NB4 (cell line): Measurements from ENCODE around the gene RTP3.
"Not testable (repeated sequence)": the region's sequence is repeated elsewhere in the genome, so short reads cannot be mapped to it uniquely, and the experiment has no call there.

Experiments
- DNase-seq: peaks from one replicate; pipeline ENCODE4 v3.0.0; 2010; ENCODE audit warnings: low read depth
- H3K4me3 ChIP-seq: one replicate; pipeline ENCODE4 v1.5.1; 2011; ENCODE audit warnings: mild to moderate bottlenecking, low read depth, low read length, moderate library complexity
- CTCF ChIP-seq: IDR thresholded peaks from one replicate; pipeline ENCODE4 v1.5.1; 2012; ENCODE audit warnings: low read depth, low read length
- MYC ChIP-seq: IDR thresholded peaks from 2 replicates; pipeline ENCODE4 v1.6.1; 2011; ENCODE audit warnings: low read depth, low read length
- POLR2A ChIP-seq: IDR thresholded peaks from 2 replicates; pipeline ENCODE4 v1.6.1; 2011; ENCODE audit warnings: mild to moderate bottlenecking; ENCODE audit not compliant: insufficient read length; ENCODE audit errors: extremely low read depth
- TF ChIP-seq, protein P1 (sequence below): IDR thresholded peaks from 2 replicates; pipeline ENCODE4 v1.6.1; 2011; ENCODE audit warnings: low read depth, low read length

RTP3 gene

GRCh38 chr3:46520531-46520930 lies 22.8 kb downstream of the RTP3 start:
- TF ChIP-seq MYC, result no peak
- no peak for TF ChIP-seq CTCF
- TF ChIP-seq, protein P1, sequence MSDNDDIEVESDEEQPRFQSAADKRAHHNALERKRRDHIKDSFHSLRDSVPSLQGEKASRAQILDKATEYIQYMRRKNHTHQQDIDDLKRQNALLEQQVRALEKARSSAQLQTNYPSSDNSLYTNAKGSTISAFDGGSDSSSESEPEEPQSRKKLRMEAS, result no peak
- TF ChIP-seq POLR2A, result no peak

DNA sequence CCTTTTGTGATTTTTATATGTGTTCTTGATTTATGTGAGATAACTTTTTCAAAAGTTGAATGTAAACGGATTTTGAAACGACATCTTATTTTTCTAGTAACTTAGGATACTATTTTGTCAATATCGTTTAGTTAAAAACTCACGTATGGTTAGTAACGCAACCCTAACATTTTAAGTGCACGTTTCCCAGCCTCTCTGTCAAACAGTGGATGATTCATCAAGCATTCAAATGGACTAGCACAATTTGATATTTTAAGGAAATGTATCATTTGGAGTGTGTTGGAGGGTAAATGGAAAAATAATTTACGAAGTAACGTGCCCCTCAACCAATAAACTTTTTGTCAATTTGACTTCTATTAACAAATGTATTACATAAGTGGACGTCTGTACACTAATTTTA lies 23.3 kb downstream of the RTP3 start:
- TF ChIP-seq CTCF (no peak), POLR2A (no peak), MYC (no peak)
- TF ChIP-seq, protein P1, result no peak
- DNase-seq, result no peak

More at GRCh38 chr3:46520531-46520930, 22.8 kb downstream of the RTP3 start:
- no peak for DNase-seq
- no peak overlapping the region for H3K4me3 ChIP-seq

DNA sequence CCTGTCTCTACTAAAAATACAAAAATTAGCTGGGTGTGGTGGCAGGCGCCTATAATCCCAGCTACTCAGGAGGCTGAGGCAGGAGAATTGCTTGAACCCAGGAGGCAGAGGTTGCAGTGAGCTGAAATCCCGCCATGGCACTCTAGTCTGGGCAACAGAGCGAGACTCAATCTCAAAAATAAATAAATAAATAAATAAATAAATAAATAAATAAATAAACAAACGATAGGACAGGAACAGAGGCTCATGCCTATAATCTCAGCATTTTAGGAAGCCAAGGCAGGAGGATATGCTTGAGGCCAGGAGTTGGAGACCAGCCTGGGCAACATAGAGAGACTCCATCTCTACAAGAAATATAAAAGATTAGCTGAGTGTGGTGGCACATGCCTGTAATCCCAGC lies 24.4 kb downstream of the RTP3 start:
- not testable (repeated sequence) for DNase-seq, H3K4me3 ChIP-seq

More for the DNA sequence above, 23.3 kb downstream of the RTP3 start:
- no peak overlapping the region for H3K4me3 ChIP-seq

DNA sequence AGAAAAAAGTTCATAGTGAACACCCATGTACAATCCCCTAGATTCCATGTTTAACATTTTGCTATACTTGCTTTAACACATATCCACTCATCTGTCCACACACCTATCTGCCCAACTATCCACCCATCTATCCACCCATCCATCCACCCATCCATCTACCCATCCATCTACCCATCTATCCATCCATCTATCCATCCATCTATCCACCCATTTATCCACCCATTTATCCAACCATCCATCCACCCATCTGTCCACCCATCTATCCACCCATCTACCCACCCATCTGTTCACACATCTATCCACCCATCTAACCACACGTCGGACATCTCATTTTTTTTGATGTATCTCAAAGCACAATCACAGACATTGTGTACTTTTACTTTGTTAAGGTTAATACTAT lies 25.8 kb downstream of the RTP3 start:
- no peak for DNase-seq
- TF ChIP-seq, protein P1, result no peak
- no peak for TF ChIP-seq CTCF
- TF ChIP-seq MYC, result no peak
- TF ChIP-seq POLR2A, result no peak
- no peak overlapping the region for H3K4me3 ChIP-seq

DNA sequence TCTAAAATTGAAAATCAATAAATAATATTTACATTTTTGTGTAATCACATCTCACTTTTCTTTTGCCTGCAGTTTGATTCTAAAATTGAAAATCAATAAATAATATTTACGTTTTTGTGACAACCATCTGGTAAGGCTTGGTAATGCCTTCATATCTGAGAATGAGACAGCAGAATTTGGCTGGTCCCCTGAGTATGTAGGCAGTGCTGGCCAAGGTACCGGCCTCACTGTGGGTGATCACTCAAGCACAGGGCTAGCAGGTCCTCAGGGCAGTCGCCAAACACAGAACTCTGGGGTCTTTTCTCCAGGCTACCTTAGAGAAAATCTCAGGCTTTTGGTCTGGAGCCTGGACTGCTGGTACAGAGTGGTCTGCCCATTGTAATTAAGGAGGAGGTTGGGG lies 26.2 kb downstream of the RTP3 start:
- TF ChIP-seq CTCF, result no peak
- TF ChIP-seq MYC, result no peak
- TF ChIP-seq POLR2A, result no peak
- TF ChIP-seq, protein P1, result no peak
- no peak for DNase-seq
- no peak overlapping the region for H3K4me3 ChIP-seq

DNA sequence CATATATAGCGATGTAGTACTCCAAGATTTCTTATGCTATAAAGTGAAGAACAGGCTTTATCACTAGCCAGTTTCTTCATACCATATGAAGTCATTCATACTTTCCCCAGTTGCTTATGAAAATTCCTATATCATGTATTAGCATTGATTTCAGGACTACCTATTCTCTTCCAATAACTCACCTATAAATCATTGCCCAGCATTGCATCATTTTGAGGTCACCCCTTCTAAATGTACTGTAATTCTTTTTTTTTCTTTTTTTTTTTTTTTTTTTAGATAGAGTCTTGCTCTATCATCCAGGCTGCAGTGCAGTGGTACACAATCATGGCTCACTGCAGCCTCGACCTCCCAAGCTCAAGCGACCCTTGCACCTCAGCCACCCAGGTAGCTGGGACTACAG lies 27.1 kb downstream of the RTP3 start:
- TF ChIP-seq MYC, result no peak
- H3K4me3 ChIP-seq, result no peak overlapping the region
- DNase-seq, result no peak

GRCh38 chr3:46527239-46527638 lies 29.5 kb downstream of the RTP3 start:
- H3K4me3 ChIP-seq, result no peak overlapping the region
- TF ChIP-seq CTCF (no peak), POLR2A (no peak), MYC (no peak)
- TF ChIP-seq, protein P1, result no peak
- DNase-seq, result no peak
